Smooth muscle cell (in vitro differentiated cells): ENCODE data around the gene PHACTR3. TPM values are rescaled to one million over a fixed set of nuclear protein-coding genes. Genes with fewer than 3 reads are reported as not detected.

Source experiments
- DNase-seq: peaks from one replicate; lab custom pipeline; 2025; ENCODE audit not compliant: unreplicated experiment; lab: John Stamatoyannopoulos, UW
- H2AFZ ChIP-seq: fragments of 200-600 bp; sonication (generic); 2 replicates; pipeline ENCODE4 v1.6.0; 2016; ENCODE audit warnings: antibody characterized with exemption, low read depth, mild to moderate bottlenecking
- H3F3A ChIP-seq: fragments of 200-600 bp; sonication (generic); 2 replicates; pipeline ENCODE4 v1.6.0; 2017; ENCODE audit warnings: antibody characterized with exemption, low read depth
- H3K27ac ChIP-seq: fragments of 200-600 bp; sonication (generic); 2 replicates; pipeline ENCODE4 v1.5.1; 2016; ENCODE audit warnings: low read depth, mild to moderate bottlenecking
- H3K27me3 ChIP-seq: fragments of 200-600 bp; sonication (generic); 2 replicates; pipeline ENCODE4 v1.6.1; 2016; ENCODE audit warnings: low read depth, mild to moderate bottlenecking
- H3K36me3 ChIP-seq: fragments of 200-600 bp; sonication (generic); 2 replicates; pipeline ENCODE4 v1.5.1; 2016; ENCODE audit warnings: low read depth
- H3K4me1 ChIP-seq: fragments of 200-600 bp; sonication (generic); 2 replicates; pipeline ENCODE4 v1.5.1; 2016; ENCODE audit warnings: low read depth
- H3K4me2 ChIP-seq: fragments of 200-600 bp; sonication (generic); 2 replicates; pipeline ENCODE4 v1.6.0; 2016; ENCODE audit warnings: mild to moderate bottlenecking
- H3K4me3 ChIP-seq: fragments of 200-600 bp; sonication (generic); 2 replicates; pipeline ENCODE4 v1.5.1; 2016; ENCODE audit warnings: mild to moderate bottlenecking
- H3K79me2 ChIP-seq: fragments of 200-600 bp; sonication (generic); 2 replicates; pipeline ENCODE4 v1.6.0; 2016; ENCODE audit warnings: low read depth, mild to moderate bottlenecking
- H3K9ac ChIP-seq: fragments of 200-600 bp; sonication (generic); 2 replicates; pipeline ENCODE4 v1.6.0; 2016; ENCODE audit warnings: low read depth
- H3K9me3 ChIP-seq: fragments of 200-600 bp; sonication (generic); replicated peaks from 2 replicates; pipeline ENCODE4 v1.5.1; 2016; ENCODE audit warnings: low read depth
- H4K20me1 ChIP-seq: fragments of 200-600 bp; sonication (generic); 2 replicates; pipeline ENCODE4 v1.6.0; 2016; ENCODE audit warnings: low read depth
- WGBS: methylation state at CpG from one replicate; pipeline ENCODE4 v1.1.7; 2016; ENCODE audit warnings: low lambda C conversion rate; 5-methylcytosine and 5-hydroxymethylcytosine counted together
- polyA plus RNA-seq: library from polyadenylated mRNA; unstranded; fragments of >200 nt; fragmentation: Nextera tagmentation; extraction: Ambion mirVana; gene quantifications from 2 replicates; pipeline ENCODE4 v1.2.1, GENCODE V29; 2016
- total RNA-seq: library from RNA; depleted of rRNA; stranded (reverse); fragments of >200 nt; gene quantifications from 2 replicates; pipeline ENCODE4 v1.2.3, GENCODE V29; 2014
- TF ChIP-seq, protein P1 (sequence below): fragments of 200-600 bp; sonication (generic); IDR thresholded peaks from 2 replicates; pipeline ENCODE4 v1.5.1; 2017; ENCODE audit warnings: borderline replicate concordance, mild to moderate bottlenecking, antibody characterized with exemption; ENCODE audit not compliant: insufficient read depth, poor library complexity, severe bottlenecking

The PHACTR3 gene
- total and polyA plus RNA-seq, 2 experiments from 2014 or later = 0.76 to 2.6 TPM

GRCh38 chr20:59813126-59813947 lies 209.0 kb downstream of the PHACTR3 start:
- peaks cover 9% of the 10 kb centered on the region for H3K4me1 ChIP-seq
- H3K4me2 ChIP-seq = no peak overlapping the region
- H3K4me3 ChIP-seq = no peak overlapping the region
- 90% methylated on average over 18 of the region's 18 CpGs for WGBS
- no peak overlapping the region for H2AFZ ChIP-seq
- H3F3A ChIP-seq = no peaks in the 10 kb centered on the region
- no peaks in the 10 kb centered on the region for H3K27me3 ChIP-seq
- no peaks in the 10 kb centered on the region for H3K36me3 ChIP-seq
- no peaks in the 10 kb centered on the region for H3K9me3 ChIP-seq
- no peaks in the 10 kb centered on the region for H4K20me1 ChIP-seq
- no peak overlapping the region for H3K9ac ChIP-seq
- no peak for DNase-seq
- no peaks in the 10 kb centered on the region for H3K79me2 ChIP-seq
- H3K27ac ChIP-seq = no peak overlapping the region
- TF ChIP-seq, protein P1, sequence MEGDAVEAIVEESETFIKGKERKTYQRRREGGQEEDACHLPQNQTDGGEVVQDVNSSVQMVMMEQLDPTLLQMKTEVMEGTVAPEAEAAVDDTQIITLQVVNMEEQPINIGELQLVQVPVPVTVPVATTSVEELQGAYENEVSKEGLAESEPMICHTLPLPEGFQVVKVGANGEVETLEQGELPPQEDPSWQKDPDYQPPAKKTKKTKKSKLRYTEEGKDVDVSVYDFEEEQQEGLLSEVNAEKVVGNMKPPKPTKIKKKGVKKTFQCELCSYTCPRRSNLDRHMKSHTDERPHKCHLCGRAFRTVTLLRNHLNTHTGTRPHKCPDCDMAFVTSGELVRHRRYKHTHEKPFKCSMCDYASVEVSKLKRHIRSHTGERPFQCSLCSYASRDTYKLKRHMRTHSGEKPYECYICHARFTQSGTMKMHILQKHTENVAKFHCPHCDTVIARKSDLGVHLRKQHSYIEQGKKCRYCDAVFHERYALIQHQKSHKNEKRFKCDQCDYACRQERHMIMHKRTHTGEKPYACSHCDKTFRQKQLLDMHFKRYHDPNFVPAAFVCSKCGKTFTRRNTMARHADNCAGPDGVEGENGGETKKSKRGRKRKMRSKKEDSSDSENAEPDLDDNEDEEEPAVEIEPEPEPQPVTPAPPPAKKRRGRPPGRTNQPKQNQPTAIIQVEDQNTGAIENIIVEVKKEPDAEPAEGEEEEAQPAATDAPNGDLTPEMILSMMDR = no peak

- H3K4me3 ChIP-seq = no peak overlapping the region
- no peaks in the 10 kb centered on the region for H3K9me3 ChIP-seq
- TF ChIP-seq, protein P1 = no peak
- no peaks in the 10 kb centered on the region for H3F3A ChIP-seq
- DNase-seq = no peak
- H3K36me3 ChIP-seq = no peaks in the 10 kb centered on the region
- peaks cover 9% of the 10 kb centered on the region for H3K4me1 ChIP-seq
- no peak overlapping the region for H3K9ac ChIP-seq
- no peak overlapping the region for H3K27ac ChIP-seq
- no peak overlapping the region for H3K4me2 ChIP-seq
- WGBS = 83% methylated on average over 21 of the region's 21 CpGs
- no peaks in the 10 kb centered on the region for H4K20me1 ChIP-seq
- no peak overlapping the region for H2AFZ ChIP-seq
- H3K27me3 ChIP-seq = no peaks in the 10 kb centered on the region
- no peaks in the 10 kb centered on the region for H3K79me2 ChIP-seq
Measured at GRCh38 chr20:59813948-59814839, 209.9 kb downstream of the PHACTR3 start.

GRCh38 chr20:59814840-59815340 lies 210.6 kb downstream of the PHACTR3 start:
- Histone ChIP-seq H3K36me3 (no peaks in the 10 kb centered on the region), H3K4me2 (no peak overlapping the region), H3F3A (no peaks in the 10 kb centered on the region), H2AFZ (no peak overlapping the region), H4K20me1 (no peaks in the 10 kb centered on the region), H3K9me3 (no peaks in the 10 kb centered on the region), H3K4me3 (no peak overlapping the region), H3K27me3 (no peaks in the 10 kb centered on the region), H3K27ac (no peak overlapping the region), H3K79me2 (no peaks in the 10 kb centered on the region), H3K4me1 (peaks cover 9% of the 10 kb centered on the region), H3K9ac (no peak overlapping the region)
- no peak for DNase-seq
- 82% methylated on average over 8 of the region's 8 CpGs for WGBS
- TF ChIP-seq, protein P1 = no peak
